GM18526 (cell line): ENCODE results near the gene USP4.

Experiments
- POLR2A ChIP-seq: IDR thresholded peaks from 3 replicates; pipeline ENCODE4 v1.6.1; 2011; ENCODE audit not compliant: insufficient read length; ENCODE audit errors: extremely low read depth

Gene USP4

DNA sequence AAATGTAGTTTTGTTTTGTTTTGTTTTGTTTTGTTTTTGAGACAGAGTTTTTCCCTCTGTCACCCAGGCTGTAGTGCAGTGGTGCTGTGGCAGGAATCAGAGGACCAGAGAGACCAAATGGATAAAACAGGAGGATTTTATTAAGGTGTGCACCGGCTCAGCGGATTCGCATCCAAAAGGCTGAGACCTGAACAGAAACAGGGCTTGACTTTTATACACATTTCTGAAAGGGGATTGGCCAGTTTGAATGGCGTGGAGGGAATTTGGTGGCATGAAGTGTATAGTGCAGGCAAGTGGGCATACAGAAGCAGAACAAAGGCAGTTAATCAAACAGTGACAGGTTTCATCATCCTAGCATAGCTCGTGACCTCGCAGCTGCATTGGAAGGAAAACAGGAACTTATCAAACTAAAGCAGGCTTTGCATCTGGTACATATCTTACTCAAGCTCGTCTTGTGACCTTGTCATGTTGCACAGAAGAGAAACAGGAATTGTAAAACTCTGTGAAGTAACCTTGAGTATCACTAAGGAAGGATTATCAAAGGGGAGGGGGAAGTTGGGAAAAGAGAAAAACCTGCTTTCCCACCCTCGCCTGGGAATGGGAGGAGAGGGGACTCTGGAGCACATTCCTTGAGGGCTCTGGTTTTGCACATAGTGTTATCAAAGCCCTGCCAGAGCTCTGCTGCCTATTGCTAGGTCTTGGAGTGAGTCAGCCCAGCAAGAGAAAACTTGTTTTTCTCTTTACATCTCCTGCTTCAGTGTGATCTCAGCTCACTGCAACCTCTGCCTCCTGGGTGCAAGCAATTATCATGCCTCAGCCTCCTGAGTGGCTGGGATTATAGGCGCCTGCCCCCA is 101.4 kb downstream of the USP4 start:
- no peak for TF ChIP-seq POLR2A

DNA sequence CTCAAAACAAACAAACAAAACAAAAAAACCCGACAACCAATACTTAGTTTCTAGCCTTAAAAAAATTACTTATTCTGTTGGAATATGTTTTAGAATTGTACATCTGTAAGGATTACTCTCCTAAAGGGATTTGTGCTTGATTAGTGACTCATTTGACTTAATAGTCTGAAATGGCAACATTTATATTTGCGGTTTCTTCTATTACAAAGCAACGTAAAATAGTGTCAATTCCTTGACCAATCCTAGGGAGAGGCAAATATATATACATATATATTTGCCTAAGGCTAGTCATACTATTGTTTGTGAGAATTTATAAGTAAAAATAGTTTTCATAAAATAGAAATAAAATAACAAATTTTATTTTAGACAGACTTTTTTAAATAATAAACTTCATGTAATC is 102.5 kb downstream of the USP4 start:
- TF ChIP-seq POLR2A = no peak

DNA sequence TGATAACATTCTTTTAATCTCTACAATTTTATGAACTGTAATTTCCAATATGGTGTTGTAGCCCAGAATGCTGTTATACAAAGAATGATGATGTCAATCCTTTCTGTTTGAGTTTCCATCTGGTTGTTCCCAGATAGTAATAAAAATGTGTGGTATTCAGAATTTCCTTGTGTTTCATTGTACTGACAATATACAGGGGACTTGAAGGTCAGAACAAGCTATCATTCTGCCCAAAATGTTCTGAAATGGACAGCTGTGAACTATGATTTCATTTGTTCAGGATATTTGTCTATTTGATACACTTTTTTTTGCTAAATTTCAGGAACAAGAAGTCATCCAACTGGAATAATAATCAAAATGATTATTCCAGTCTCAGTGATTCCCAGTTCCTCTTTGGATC is 103.6 kb downstream of the USP4 start:
- TF ChIP-seq POLR2A = no peak
